AG09319 (cell line): ENCODE measurements around the gene HSD11B2.
A peak's percentile ranks its signal among the peaks of the same experiment; 100 is the strongest.

Experiments used
- DNase-seq: peaks from one replicate; pipeline ENCODE4 v3.0.0-alpha.2; 2010; ENCODE audit warnings: low read depth; ENCODE audit errors: extremely low read depth
- CTCF ChIP-seq: IDR thresholded peaks from 2 replicates; pipeline ENCODE4 v1.5.1; 2011; ENCODE audit warnings: low read depth, mild to moderate bottlenecking, inconsistent platforms, low read length, moderate library complexity

Gene HSD11B2

DNA sequence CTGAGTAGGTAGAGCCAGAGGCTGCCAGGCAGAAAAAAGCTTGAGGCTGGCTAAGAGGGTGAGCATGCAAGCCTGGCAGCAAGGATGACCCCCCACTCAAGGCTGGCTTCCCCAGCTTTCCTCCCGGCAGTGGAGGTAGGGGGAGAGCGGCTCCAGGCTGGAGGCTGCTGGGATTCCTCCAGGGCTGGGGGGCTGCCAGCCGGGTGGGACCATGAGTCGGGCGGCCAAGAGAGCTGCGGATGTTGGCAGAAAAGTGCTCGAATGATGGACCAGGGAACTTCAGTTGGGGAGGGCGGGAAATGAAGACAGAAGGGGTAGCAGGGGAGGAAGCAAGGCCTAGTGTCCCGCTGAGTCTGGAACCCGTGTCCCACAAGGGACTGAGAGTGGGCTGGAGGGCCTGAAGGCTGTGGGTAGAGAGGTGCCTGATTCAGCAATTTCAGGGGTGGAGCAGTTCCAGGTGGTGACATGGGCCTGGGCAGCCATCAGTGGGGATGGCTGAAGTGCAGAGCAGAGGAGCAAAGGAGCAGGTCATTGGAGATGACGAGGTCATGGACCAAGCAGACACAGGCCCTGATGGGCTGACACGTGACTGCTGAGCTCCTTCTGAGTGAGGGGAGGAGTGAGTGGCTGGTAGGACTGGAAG is 20.3 kb downstream of the HSD11B2 start:
- TF ChIP-seq CTCF = no peak
- DNase-seq = no peak

DNA sequence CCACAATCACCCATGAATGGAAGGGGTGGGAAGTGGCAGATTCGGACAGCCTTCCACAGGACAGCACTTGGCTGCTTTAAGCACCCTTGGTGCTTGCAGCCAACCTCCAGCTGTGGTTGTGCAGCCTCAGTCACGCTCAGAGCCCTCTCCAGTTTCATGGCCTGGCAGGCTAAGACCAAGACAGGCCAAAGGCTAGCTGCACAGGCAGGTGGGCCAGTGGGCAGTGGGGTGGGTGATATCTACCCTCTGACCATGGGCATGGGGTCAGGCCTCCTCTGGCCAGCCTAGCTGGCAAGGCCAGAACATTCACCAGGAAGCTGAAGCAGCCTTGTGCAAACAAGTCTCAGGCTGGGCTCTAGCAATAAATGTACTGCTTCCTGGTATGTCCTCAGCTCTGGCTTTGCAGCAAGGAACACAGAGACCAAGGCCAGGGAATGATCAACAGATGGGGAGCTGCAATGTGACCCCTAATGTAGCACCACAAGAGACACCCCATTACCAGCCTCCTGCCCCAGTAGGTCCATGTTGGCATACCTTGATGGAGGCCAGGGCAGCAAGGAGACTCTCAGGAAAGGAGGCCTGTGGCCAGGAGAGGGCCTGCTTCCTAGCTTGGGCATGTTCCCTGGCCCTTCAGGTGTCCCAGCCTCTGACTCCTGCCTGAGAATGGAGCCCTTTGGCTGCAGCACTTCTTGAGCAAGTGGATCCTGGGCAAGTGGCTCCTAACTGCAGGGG is 20.9 kb downstream of the HSD11B2 start:
- no peak for DNase-seq
- no peak for TF ChIP-seq CTCF

DNA sequence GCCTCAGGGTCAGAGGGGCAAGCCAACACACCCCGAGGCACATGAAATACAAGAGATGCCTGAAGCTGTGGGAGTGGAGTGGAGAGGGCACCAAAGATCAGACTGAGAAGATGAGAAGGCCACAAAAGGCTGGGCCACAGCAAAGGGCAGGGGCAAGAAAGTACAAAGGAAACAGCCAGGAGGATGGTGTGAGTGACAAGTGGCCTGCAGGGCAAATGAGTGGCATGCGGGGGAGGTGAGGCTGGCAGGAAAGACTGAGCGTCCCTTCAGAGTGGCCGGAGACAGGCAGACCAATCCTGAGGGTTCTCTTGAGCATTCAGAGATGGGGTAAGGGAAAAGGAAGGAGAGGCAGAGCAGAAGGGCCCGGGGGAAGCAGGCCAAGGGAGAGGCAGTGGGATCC is 23.2 kb downstream of the HSD11B2 start:
- no peak for DNase-seq

DNA sequence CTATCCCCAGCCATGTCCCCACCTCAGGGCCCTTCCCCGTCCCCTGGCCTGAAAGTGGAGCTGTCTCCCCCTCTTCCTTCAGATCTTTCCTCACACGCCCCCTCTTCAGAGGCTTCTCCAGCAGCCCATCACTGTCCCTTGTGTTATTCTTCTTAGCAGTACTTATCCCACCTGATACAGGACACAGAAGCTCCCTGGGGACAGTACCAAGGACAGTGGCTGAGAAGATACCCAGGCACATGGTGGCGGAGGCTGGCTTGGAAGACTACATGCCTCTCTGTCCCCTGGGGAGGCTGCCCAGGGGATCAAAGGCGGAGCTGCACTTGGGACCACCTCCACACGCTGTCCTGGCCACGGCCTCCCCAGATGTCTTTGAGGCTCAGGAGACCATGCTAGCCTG is 23.9 kb downstream of the HSD11B2 start:
- no peak for DNase-seq
- no peak for TF ChIP-seq CTCF

More for the DNA sequence above, 23.2 kb downstream of the HSD11B2 start:
- TF ChIP-seq CTCF = no peak

GRCh38 chr16:67456391-67457081 is 25.6 kb downstream of the HSD11B2 start:
- peak; percentile 57 for TF ChIP-seq CTCF
- DNase-seq = no peak

GRCh38 chr16:67457611-67458010 is 26.7 kb downstream of the HSD11B2 start:
- TF ChIP-seq CTCF = no peak
- no peak for DNase-seq

DNA sequence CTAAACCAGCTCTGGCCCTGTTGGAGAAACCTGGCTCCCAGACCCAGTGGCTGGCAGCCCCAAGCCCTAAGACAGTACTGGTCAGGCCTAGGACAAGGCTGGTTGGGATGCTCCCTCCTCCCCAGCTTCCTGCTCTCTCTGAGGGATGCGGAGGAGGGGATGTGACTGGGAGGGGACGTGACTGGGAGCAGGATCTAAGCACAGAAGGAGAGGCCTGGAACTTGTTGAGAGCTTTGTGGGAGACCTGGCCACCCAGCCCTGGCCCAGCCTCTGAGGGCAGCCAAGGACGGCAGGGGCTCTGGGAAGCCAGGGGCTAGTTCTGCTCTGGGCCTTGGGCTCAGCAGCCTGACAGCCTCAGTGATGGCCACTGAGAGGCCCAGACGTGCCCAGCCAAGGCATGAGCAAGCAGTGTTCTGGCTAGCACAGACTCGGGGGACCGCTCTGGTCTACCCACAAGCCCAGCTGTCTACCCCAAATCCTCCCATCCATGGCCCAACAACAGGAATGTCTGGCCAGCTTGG is 27.3 kb downstream of the HSD11B2 start:
- TF ChIP-seq CTCF = no peak
- no peak for DNase-seq
